Measurements from ENCODE around the gene OCRL.
"Not testable (repeated sequence)": the region's sequence is repeated elsewhere in the genome, so short reads cannot be mapped to it uniquely, and the experiment has no call there.

Gene OCRL

DNA sequence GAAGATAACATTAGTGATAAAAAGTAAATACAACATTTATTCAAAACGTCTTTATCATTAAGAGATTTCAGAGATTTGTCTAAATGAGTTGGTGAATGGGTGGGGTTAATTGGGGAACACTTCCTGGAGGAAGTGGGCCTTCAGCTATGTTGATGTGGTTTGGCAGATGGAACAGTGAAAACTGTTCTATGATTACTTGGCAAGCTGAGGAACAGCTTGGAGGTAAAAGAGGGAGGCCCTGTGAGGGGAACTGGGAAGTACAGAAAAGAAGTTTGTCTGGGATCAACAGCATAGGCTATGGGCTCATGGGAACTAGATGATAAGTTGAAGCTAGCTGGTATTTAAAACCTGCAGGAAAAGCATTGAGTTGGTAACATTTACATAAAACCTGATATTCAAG lies 26.0 kb downstream of the OCRL start:
- DNase-seq (ENCODE audit: low read depth): peak; percentile 41
- Histone ChIP-seq H3K4me3 (ENCODE audit: low read length) (no peak overlapping the region), H3K9ac (ENCODE audit: low read length) (no peak overlapping the region), H3K27me3 (replicated peaks; ENCODE audit: control insufficient read depth, insufficient read depth, low read length) (peaks cover 6% of the 10 kb centered on the region), H3K4me1 (ENCODE audit: control insufficient read depth, insufficient read depth, low read length) (no peaks in the 10 kb centered on the region), H3K36me3 (ENCODE audit: control insufficient read depth, insufficient read depth, low read length, severe bottlenecking) (peaks cover 55% of the 10 kb centered on the region), H3K9me3 (ENCODE audit: control insufficient read depth, low read length) (no peaks in the 10 kb centered on the region)

- no peak for DNase-seq (ENCODE audit: low read depth)
Measured at GRCh38 chrX:129568349-129568748, 28.3 kb downstream of the OCRL start.

GRCh38 chrX:129572422-129572821 lies 32.4 kb downstream of the OCRL start:
- H3K27me3 ChIP-seq (replicated peaks; ENCODE audit: control insufficient read depth, insufficient read depth, low read length): no peaks in the 10 kb centered on the region
- no peak overlapping the region for H3K9ac ChIP-seq (ENCODE audit: low read length)
- H3K4me3 ChIP-seq (ENCODE audit: low read length): no peak overlapping the region
- DNase-seq (ENCODE audit: low read depth): no peak
- H3K36me3 ChIP-seq (ENCODE audit: control insufficient read depth, insufficient read depth, low read length, severe bottlenecking): peaks cover 55% of the 10 kb centered on the region
- H3K9me3 ChIP-seq (ENCODE audit: control insufficient read depth, low read length): no peaks in the 10 kb centered on the region
- peaks cover 15% of the 10 kb centered on the region for H3K4me1 ChIP-seq (ENCODE audit: control insufficient read depth, insufficient read depth, low read length)

More at GRCh38 chrX:129568349-129568748, 28.3 kb downstream of the OCRL start:
- Histone ChIP-seq H3K9ac (ENCODE audit: low read length) (no peak overlapping the region), H3K4me1 (ENCODE audit: control insufficient read depth, insufficient read depth, low read length) (peaks cover 9% of the 10 kb centered on the region), H3K4me3 (ENCODE audit: low read length) (no peak overlapping the region), H3K9me3 (ENCODE audit: control insufficient read depth, low read length) (no peaks in the 10 kb centered on the region), H3K36me3 (ENCODE audit: control insufficient read depth, insufficient read depth, low read length, severe bottlenecking) (peaks cover 34% of the 10 kb centered on the region), H3K27me3 (replicated peaks; ENCODE audit: control insufficient read depth, insufficient read depth, low read length) (peaks cover 6% of the 10 kb centered on the region)

DNA sequence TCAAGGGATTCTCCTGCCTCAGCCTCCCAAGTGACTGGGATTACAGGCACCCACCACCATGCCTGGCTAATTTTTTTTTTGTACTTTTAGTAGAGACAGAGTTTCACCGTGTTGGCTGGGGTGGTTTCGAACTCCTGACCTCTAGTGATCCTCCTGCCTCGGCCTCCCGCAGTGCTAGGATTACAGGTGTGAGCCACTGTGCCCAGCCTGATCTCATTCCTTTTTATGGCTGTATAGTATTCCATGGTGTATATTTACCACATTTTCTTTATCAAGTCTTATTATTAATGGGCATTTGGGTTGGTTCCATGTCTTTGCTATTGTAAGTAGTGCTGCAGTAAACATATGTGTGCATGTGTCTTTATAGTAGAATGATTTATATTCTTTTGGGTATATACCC lies 33.6 kb downstream of the OCRL start:
- not testable (repeated sequence) for H3K4me3 ChIP-seq (ENCODE audit: low read length); H3K27me3 ChIP-seq (replicated peaks; ENCODE audit: control insufficient read depth, insufficient read depth, low read length); H3K9ac ChIP-seq (ENCODE audit: low read length); H3K9me3 ChIP-seq (ENCODE audit: control insufficient read depth, low read length); DNase-seq (ENCODE audit: low read depth)
- Histone ChIP-seq H3K4me1 (ENCODE audit: control insufficient read depth, insufficient read depth, low read length) (peaks cover 25% of the 10 kb centered on the region), H3K36me3 (ENCODE audit: control insufficient read depth, insufficient read depth, low read length, severe bottlenecking) (peaks cover 46% of the 10 kb centered on the region)

- H3K4me3 ChIP-seq (ENCODE audit: low read length): no peak overlapping the region
- H3K9ac ChIP-seq (ENCODE audit: low read length): no peak overlapping the region
- H3K36me3 ChIP-seq (ENCODE audit: control insufficient read depth, insufficient read depth, low read length, severe bottlenecking): peaks cover 42% of the 10 kb centered on the region
- no peaks in the 10 kb centered on the region for H3K9me3 ChIP-seq (ENCODE audit: control insufficient read depth, low read length)
- peaks cover 25% of the 10 kb centered on the region for H3K4me1 ChIP-seq (ENCODE audit: control insufficient read depth, insufficient read depth, low read length)
- no peak for DNase-seq (ENCODE audit: low read depth)
- peaks cover 5% of the 10 kb centered on the region for H3K27me3 ChIP-seq (replicated peaks; ENCODE audit: control insufficient read depth, insufficient read depth, low read length)
Measured at GRCh38 chrX:129574214-129574613, 34.2 kb downstream of the OCRL start.

GRCh38 chrX:129576539-129576938 lies 36.5 kb downstream of the OCRL start:
- peaks cover 25% of the 10 kb centered on the region for H3K4me1 ChIP-seq (ENCODE audit: control insufficient read depth, insufficient read depth, low read length)
- no peak for DNase-seq (ENCODE audit: low read depth)
- H3K9me3 ChIP-seq (ENCODE audit: control insufficient read depth, low read length): no peaks in the 10 kb centered on the region
- H3K27me3 ChIP-seq (replicated peaks; ENCODE audit: control insufficient read depth, insufficient read depth, low read length): peaks cover 10% of the 10 kb centered on the region
- H3K9ac ChIP-seq (ENCODE audit: low read length): no peak overlapping the region
- no peak overlapping the region for H3K4me3 ChIP-seq (ENCODE audit: low read length)
- peaks cover 28% of the 10 kb centered on the region for H3K36me3 ChIP-seq (ENCODE audit: control insufficient read depth, insufficient read depth, low read length, severe bottlenecking)

- DNase-seq (ENCODE audit: low read depth): peak; percentile 89
- peaks cover 27% of the 10 kb centered on the region for H3K4me1 ChIP-seq (ENCODE audit: control insufficient read depth, insufficient read depth, low read length)
- H3K4me3 ChIP-seq (ENCODE audit: low read length): no peak overlapping the region
- peaks cover 10% of the 10 kb centered on the region for H3K27me3 ChIP-seq (replicated peaks; ENCODE audit: control insufficient read depth, insufficient read depth, low read length)
- peak overlapping the region; percentile 2 for H3K9ac ChIP-seq (ENCODE audit: low read length)
- peaks cover 28% of the 10 kb centered on the region for H3K36me3 ChIP-seq (ENCODE audit: control insufficient read depth, insufficient read depth, low read length, severe bottlenecking)
- H3K9me3 ChIP-seq (ENCODE audit: control insufficient read depth, low read length): no peaks in the 10 kb centered on the region
Measured at GRCh38 chrX:129577473-129577872, 37.4 kb downstream of the OCRL start.

GRCh38 chrX:129577877-129578276 lies 37.8 kb downstream of the OCRL start:
- Histone ChIP-seq H3K4me3 (ENCODE audit: low read length) (no peak overlapping the region), H3K27me3 (replicated peaks; ENCODE audit: control insufficient read depth, insufficient read depth, low read length) (peaks cover 10% of the 10 kb centered on the region), H3K36me3 (ENCODE audit: control insufficient read depth, insufficient read depth, low read length, severe bottlenecking) (peaks cover 28% of the 10 kb centered on the region), H3K9me3 (ENCODE audit: control insufficient read depth, low read length) (no peaks in the 10 kb centered on the region), H3K4me1 (ENCODE audit: control insufficient read depth, insufficient read depth, low read length) (peaks cover 23% of the 10 kb centered on the region), H3K9ac (ENCODE audit: low read length) (no peak overlapping the region)
- DNase-seq (ENCODE audit: low read depth): no peak

DNA sequence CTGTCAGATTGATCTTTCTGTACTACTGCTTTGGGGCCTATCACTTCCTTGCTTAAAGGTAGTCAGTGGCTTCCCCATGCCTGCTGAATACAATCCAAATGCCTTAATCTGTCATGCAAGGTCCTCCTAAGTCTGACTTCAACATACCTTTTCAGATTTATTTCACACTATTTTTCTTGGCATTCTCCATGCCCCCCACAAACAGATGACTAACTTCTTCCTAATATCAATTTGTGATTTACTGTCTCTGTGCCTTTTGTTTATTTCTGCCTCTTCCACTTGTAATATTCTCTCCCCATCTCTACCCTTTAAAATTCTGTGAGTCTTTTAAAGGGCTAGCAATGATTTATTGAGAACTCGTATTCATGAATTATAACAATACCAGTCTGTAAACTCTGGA lies 41.8 kb downstream of the OCRL start:
- Histone ChIP-seq H3K4me3 (ENCODE audit: low read length) (no peak overlapping the region), H3K9me3 (ENCODE audit: control insufficient read depth, low read length) (no peaks in the 10 kb centered on the region), H3K27me3 (replicated peaks; ENCODE audit: control insufficient read depth, insufficient read depth, low read length) (peaks cover 19% of the 10 kb centered on the region), H3K36me3 (ENCODE audit: control insufficient read depth, insufficient read depth, low read length, severe bottlenecking) (peaks cover 16% of the 10 kb centered on the region), H3K4me1 (ENCODE audit: control insufficient read depth, insufficient read depth, low read length) (peaks cover 19% of the 10 kb centered on the region), H3K9ac (ENCODE audit: low read length) (no peak overlapping the region)
- DNase-seq (ENCODE audit: low read depth): no peak

GRCh38 chrX:129585167-129585566 lies 45.1 kb downstream of the OCRL start:
- Histone ChIP-seq H3K36me3 (ENCODE audit: control insufficient read depth, insufficient read depth, low read length, severe bottlenecking) (peaks cover 44% of the 10 kb centered on the region), H3K9me3 (ENCODE audit: control insufficient read depth, low read length) (peaks cover 6% of the 10 kb centered on the region), H3K27me3 (replicated peaks; ENCODE audit: control insufficient read depth, insufficient read depth, low read length) (peaks cover 11% of the 10 kb centered on the region), H3K4me3 (ENCODE audit: low read length) (no peak overlapping the region), H3K4me1 (ENCODE audit: control insufficient read depth, insufficient read depth, low read length) (peaks cover 4% of the 10 kb centered on the region), H3K9ac (ENCODE audit: low read length) (no peak overlapping the region)
- DNase-seq (ENCODE audit: low read depth): no peak

- Histone ChIP-seq H3K4me3 (ENCODE audit: low read length) (no peak overlapping the region), H3K9ac (ENCODE audit: low read length) (no peak overlapping the region), H3K36me3 (ENCODE audit: control insufficient read depth, insufficient read depth, low read length, severe bottlenecking) (peaks cover 48% of the 10 kb centered on the region), H3K27me3 (replicated peaks; ENCODE audit: control insufficient read depth, insufficient read depth, low read length) (peaks cover 9% of the 10 kb centered on the region), H3K9me3 (ENCODE audit: control insufficient read depth, low read length) (peaks cover 6% of the 10 kb centered on the region), H3K4me1 (ENCODE audit: control insufficient read depth, insufficient read depth, low read length) (peaks cover 4% of the 10 kb centered on the region)
- DNase-seq (ENCODE audit: low read depth): peak; percentile 49
Measured at GRCh38 chrX:129585691-129586090, 45.6 kb downstream of the OCRL start.

DNA sequence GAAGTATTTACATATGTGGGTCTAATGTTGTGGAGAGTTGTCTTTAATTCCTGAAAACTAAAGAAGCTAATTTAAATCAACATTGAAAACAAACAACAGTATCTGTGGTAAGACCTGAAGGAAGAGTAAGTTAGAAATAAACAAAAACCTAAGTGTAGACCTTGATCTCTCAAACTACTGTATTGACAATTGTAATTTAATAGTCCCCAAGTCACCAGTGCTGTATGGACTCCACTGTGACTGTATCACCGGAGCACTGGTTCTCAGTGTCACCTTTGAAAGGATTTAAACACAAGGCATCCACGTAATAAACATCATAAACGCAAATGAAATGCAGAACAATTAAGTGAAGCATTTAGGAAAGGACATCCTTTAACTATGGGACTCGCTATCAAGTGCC lies 46.4 kb downstream of the OCRL start:
- Histone ChIP-seq H3K9ac (ENCODE audit: low read length) (no peak overlapping the region), H3K4me1 (ENCODE audit: control insufficient read depth, insufficient read depth, low read length) (peaks cover 4% of the 10 kb centered on the region), H3K4me3 (ENCODE audit: low read length) (no peak overlapping the region), H3K27me3 (replicated peaks; ENCODE audit: control insufficient read depth, insufficient read depth, low read length) (peaks cover 9% of the 10 kb centered on the region), H3K36me3 (ENCODE audit: control insufficient read depth, insufficient read depth, low read length, severe bottlenecking) (peaks cover 56% of the 10 kb centered on the region), H3K9me3 (ENCODE audit: control insufficient read depth, low read length) (peaks cover 6% of the 10 kb centered on the region)
- no peak for DNase-seq (ENCODE audit: low read depth)

Data from adipocyte (in vitro differentiated cells).